GM18520 (cell line): Measurements from ENCODE around the gene TSC22D3.
A peak's percentile ranks its signal among the peaks of the same experiment; 100 is the strongest.
"Not testable (repeated sequence)": the region's sequence is repeated elsewhere in the genome, so short reads cannot be mapped to it uniquely, and the experiment has no call there.

Source experiments
- ATAC-seq: cut with Tn5 transposase; IDR thresholded peaks from one replicate; pipeline ENCODE4 v1.9.1; 2021; ENCODE audit not compliant: unreplicated experiment

TSC22D3 gene

GRCh38 chrX:107775734-107776511 lies at the start of gene TSC22D3:
TSS of gene TSC22D3 (minus strand) at chrX:107775787. CDS start at chrX:107775419, 368 bp downstream.
- peak; percentile 42 for ATAC-seq

- no peak for ATAC-seq
Observed at GRCh38 chrX:107823456-107823855, 47.9 kb upstream of the TSC22D3 start.

GRCh38 chrX:107823042-107823441 lies 47.5 kb upstream of the TSC22D3 start:
- ATAC-seq = no peak

- ATAC-seq = no peak
Observed at GRCh38 chrX:107818900-107819521, 43.4 kb upstream of the TSC22D3 start.

GRCh38 chrX:107810053-107810452 lies 34.5 kb upstream of the TSC22D3 start:
- not testable (repeated sequence) for ATAC-seq

- ATAC-seq = no peak
Observed at GRCh38 chrX:107805179-107805578, 29.6 kb upstream of the TSC22D3 start.

- ATAC-seq = no peak
Observed at GRCh38 chrX:107804427-107804826, 28.8 kb upstream of the TSC22D3 start.

- no peak for ATAC-seq
Observed at GRCh38 chrX:107787827-107788226, 12.2 kb upstream of the TSC22D3 start.

- no peak for ATAC-seq
Observed at GRCh38 chrX:107780525-107780924, 4.9 kb upstream of the TSC22D3 start.

- no peak for ATAC-seq
Observed at GRCh38 chrX:107777536-107777832, 1.9 kb upstream of the TSC22D3 start, which contains the start of gene NCBP2L. TSS of gene NCBP2L (plus strand) at chrX:107777733. CDS start at chrX:107794221, 16,488 bp downstream.

- peak; percentile 80 for ATAC-seq
Observed at GRCh38 chrX:107776649-107777535, 1.3 kb upstream of the TSC22D3 start.

- no peak for ATAC-seq
Observed at GRCh38 chrX:107775000-107775733, 420 bp downstream of the TSC22D3 start.

- ATAC-seq = no peak
Observed at GRCh38 chrX:107773906-107774435, 1.6 kb downstream of the TSC22D3 start.

GRCh38 chrX:107773206-107773605 lies 2.4 kb downstream of the TSC22D3 start:
- ATAC-seq = no peak

GRCh38 chrX:107769581-107770317 lies 5.8 kb downstream of the TSC22D3 start:
- ATAC-seq = no peak

- ATAC-seq = no peak
Observed at GRCh38 chrX:107768051-107768450, 7.5 kb downstream of the TSC22D3 start.

GRCh38 chrX:107766470-107767150 lies 9.0 kb downstream of the TSC22D3 start:
- peak; percentile 58 for ATAC-seq

GRCh38 chrX:107764845-107765608 lies 10.6 kb downstream of the TSC22D3 start:
- ATAC-seq = no peak

GRCh38 chrX:107763647-107764046 lies 11.9 kb downstream of the TSC22D3 start:
- ATAC-seq = no peak
